Activated naive CD4-positive, alpha-beta T cell treated with anti-CD3 and anti-CD28 coated beads, Interleukin-2, amount 10 ng/mL, durations not matched to agents 7 days and 5 days (primary cell): ENCODE data around the gene BNC2.

Experiments
- CTCF ChIA-PET: fragments of 350-600 bp; sonication (Branson Sonifier 250); formaldehyde crosslinking; loops from one replicate; lab custom pipeline; 2021; ENCODE audit warnings: antibody characterized with exemption; lab: Charles Lee
- DNase-seq: peaks from one replicate; pipeline ENCODE4 v3.0.0-alpha.2; 2020
- H3K27ac Mint-ChIP-seq: one replicate; pipeline ENCODE4 v1.8.0; 2021; ENCODE audit warnings: mild to moderate bottlenecking, moderate library complexity, mixed read lengths
- H3K27me3 Mint-ChIP-seq: one replicate; pipeline ENCODE4 v1.8.0; 2021; ENCODE audit warnings: mild to moderate bottlenecking, mixed read lengths
- H3K36me3 Mint-ChIP-seq: one replicate; pipeline ENCODE4 v1.8.0; 2021; ENCODE audit warnings: mixed read lengths
- H3K4me1 Mint-ChIP-seq: one replicate; pipeline ENCODE4 v1.8.0; 2021; ENCODE audit warnings: mixed read lengths
- H3K4me3 Mint-ChIP-seq: one replicate; pipeline ENCODE4 v1.8.0; 2021; ENCODE audit warnings: mild to moderate bottlenecking, moderate library complexity, mixed read lengths
- H3K9me3 Mint-ChIP-seq: one replicate; pipeline ENCODE4 v1.8.0; 2021; ENCODE audit warnings: mixed read lengths

Gene BNC2

GRCh38 chr9:16813838-16814237, 56.6 kb downstream of the BNC2 start:
- Mint-ChIP-seq H3K36me3 (no peaks in the 10 kb centered on the region), H3K4me3 (no peak overlapping the region), H3K4me1 (no peaks in the 10 kb centered on the region), H3K27ac (no peak overlapping the region), H3K27me3 (no peaks in the 10 kb centered on the region), H3K9me3 (peaks cover 3% of the 10 kb centered on the region)
- CTCF ChIA-PET: no interaction called here
- DNase-seq: no peak

GRCh38 chr9:16811987-16812685, 58.3 kb downstream of the BNC2 start:
- no peaks in the 10 kb centered on the region for H3K4me1 Mint-ChIP-seq
- H3K27me3 Mint-ChIP-seq: no peaks in the 10 kb centered on the region
- no peaks in the 10 kb centered on the region for H3K36me3 Mint-ChIP-seq
- H3K4me3 Mint-ChIP-seq: no peak overlapping the region
- CTCF ChIA-PET: interaction anchor here (0.9 kb wide), 1 partner anchor 14 kb away, joined by 3 read pairs; no protein-coding TSS in a partner anchor
- DNase-seq: no peak
- no peak overlapping the region for H3K27ac Mint-ChIP-seq
- H3K9me3 Mint-ChIP-seq: peaks cover 2% of the 10 kb centered on the region

- CTCF ChIA-PET: no interaction called here
- Mint-ChIP-seq H3K27ac (no peak overlapping the region), H3K9me3 (peaks cover 2% of the 10 kb centered on the region), H3K4me1 (no peaks in the 10 kb centered on the region), H3K27me3 (no peaks in the 10 kb centered on the region), H3K36me3 (no peaks in the 10 kb centered on the region), H3K4me3 (no peak overlapping the region)
- no peak for DNase-seq
Observed at GRCh38 chr9:16809912-16810610, 60.4 kb downstream of the BNC2 start.

GRCh38 chr9:16806674-16807073, 63.8 kb downstream of the BNC2 start:
- Mint-ChIP-seq H3K4me3 (no peak overlapping the region), H3K36me3 (no peaks in the 10 kb centered on the region)

GRCh38 chr9:16803648-16804047, 66.8 kb downstream of the BNC2 start:
- CTCF ChIA-PET: no interaction called here
- Mint-ChIP-seq H3K36me3 (no peaks in the 10 kb centered on the region), H3K4me3 (no peak overlapping the region)

More at GRCh38 chr9:16806674-16807073, 63.8 kb downstream of the BNC2 start:
- no peaks in the 10 kb centered on the region for H3K4me1 Mint-ChIP-seq
- no peak for DNase-seq
- no peaks in the 10 kb centered on the region for H3K27me3 Mint-ChIP-seq
- CTCF ChIA-PET: no interaction called here
- no peak overlapping the region for H3K27ac Mint-ChIP-seq
- peaks cover 2% of the 10 kb centered on the region for H3K9me3 Mint-ChIP-seq

GRCh38 chr9:16801871-16802466, 68.5 kb downstream of the BNC2 start:
- Mint-ChIP-seq H3K27ac (no peak overlapping the region), H3K4me3 (no peak overlapping the region), H3K36me3 (no peaks in the 10 kb centered on the region), H3K27me3 (no peaks in the 10 kb centered on the region), H3K4me1 (no peaks in the 10 kb centered on the region), H3K9me3 (no peaks in the 10 kb centered on the region)
- CTCF ChIA-PET: no interaction called here
- DNase-seq: no peak

More at GRCh38 chr9:16803648-16804047, 66.8 kb downstream of the BNC2 start:
- Mint-ChIP-seq H3K4me1 (no peaks in the 10 kb centered on the region), H3K27me3 (no peaks in the 10 kb centered on the region), H3K27ac (no peak overlapping the region), H3K9me3 (no peaks in the 10 kb centered on the region)
- DNase-seq: no peak

- DNase-seq: no peak
- H3K27me3 Mint-ChIP-seq: no peaks in the 10 kb centered on the region
Observed at GRCh38 chr9:16796304-16796825, 74.1 kb downstream of the BNC2 start.

GRCh38 chr9:16794871-16795639, 75.4 kb downstream of the BNC2 start:
- H3K9me3 Mint-ChIP-seq: peaks cover 10% of the 10 kb centered on the region
- H3K27me3 Mint-ChIP-seq: no peaks in the 10 kb centered on the region
- CTCF ChIA-PET: no interaction called here
- no peak overlapping the region for H3K27ac Mint-ChIP-seq
- no peaks in the 10 kb centered on the region for H3K36me3 Mint-ChIP-seq
- no peak overlapping the region for H3K4me3 Mint-ChIP-seq
- no peaks in the 10 kb centered on the region for H3K4me1 Mint-ChIP-seq
- DNase-seq: no peak

More at GRCh38 chr9:16796304-16796825, 74.1 kb downstream of the BNC2 start:
- H3K4me3 Mint-ChIP-seq: no peak overlapping the region
- no peak overlapping the region for H3K27ac Mint-ChIP-seq
- no peaks in the 10 kb centered on the region for H3K36me3 Mint-ChIP-seq
- H3K4me1 Mint-ChIP-seq: no peaks in the 10 kb centered on the region
- CTCF ChIA-PET: no interaction called here
- peaks cover 7% of the 10 kb centered on the region for H3K9me3 Mint-ChIP-seq

GRCh38 chr9:16794103-16794502, 76.4 kb downstream of the BNC2 start:
- CTCF ChIA-PET: no interaction called here
- H3K9me3 Mint-ChIP-seq: peaks cover 10% of the 10 kb centered on the region
- no peak for DNase-seq
- no peaks in the 10 kb centered on the region for H3K27me3 Mint-ChIP-seq
- H3K4me3 Mint-ChIP-seq: no peak overlapping the region
- H3K4me1 Mint-ChIP-seq: no peaks in the 10 kb centered on the region
- no peak overlapping the region for H3K27ac Mint-ChIP-seq
- no peaks in the 10 kb centered on the region for H3K36me3 Mint-ChIP-seq

- DNase-seq: no peak
- Mint-ChIP-seq H3K4me1 (no peaks in the 10 kb centered on the region), H3K4me3 (no peak overlapping the region), H3K27ac (no peak overlapping the region), H3K36me3 (no peaks in the 10 kb centered on the region), H3K27me3 (no peaks in the 10 kb centered on the region), H3K9me3 (peaks cover 20% of the 10 kb centered on the region)
- CTCF ChIA-PET: no interaction called here
Observed at GRCh38 chr9:16787724-16788123, 82.7 kb downstream of the BNC2 start.

GRCh38 chr9:16784002-16784401, 86.5 kb downstream of the BNC2 start:
- Mint-ChIP-seq H3K4me1 (no peaks in the 10 kb centered on the region), H3K36me3 (no peaks in the 10 kb centered on the region), H3K27me3 (no peaks in the 10 kb centered on the region), H3K4me3 (no peak overlapping the region), H3K27ac (no peak overlapping the region), H3K9me3 (peaks cover 18% of the 10 kb centered on the region)
- DNase-seq: no peak
- CTCF ChIA-PET: no interaction called here

GRCh38 chr9:16782490-16782889, 88.0 kb downstream of the BNC2 start:
- H3K27ac Mint-ChIP-seq: no peak overlapping the region
- no peak for DNase-seq
- no peak overlapping the region for H3K4me3 Mint-ChIP-seq
- no peaks in the 10 kb centered on the region for H3K4me1 Mint-ChIP-seq
- H3K9me3 Mint-ChIP-seq: peaks cover 12% of the 10 kb centered on the region
- H3K36me3 Mint-ChIP-seq: no peaks in the 10 kb centered on the region
- CTCF ChIA-PET: no interaction called here
- H3K27me3 Mint-ChIP-seq: no peaks in the 10 kb centered on the region

- CTCF ChIA-PET: no interaction called here
- Mint-ChIP-seq H3K9me3 (peaks cover 3% of the 10 kb centered on the region), H3K27ac (no peak overlapping the region), H3K4me1 (no peaks in the 10 kb centered on the region), H3K27me3 (no peaks in the 10 kb centered on the region), H3K36me3 (no peaks in the 10 kb centered on the region), H3K4me3 (no peak overlapping the region)
- DNase-seq: no peak
Observed at GRCh38 chr9:16775330-16775729, 95.1 kb downstream of the BNC2 start.

GRCh38 chr9:16773617-16774016, 96.9 kb downstream of the BNC2 start:
- no peaks in the 10 kb centered on the region for H3K27me3 Mint-ChIP-seq
- CTCF ChIA-PET: no interaction called here
- no peak for DNase-seq
- no peaks in the 10 kb centered on the region for H3K36me3 Mint-ChIP-seq
- H3K4me1 Mint-ChIP-seq: no peaks in the 10 kb centered on the region
- no peak overlapping the region for H3K27ac Mint-ChIP-seq
- no peak overlapping the region for H3K4me3 Mint-ChIP-seq
- H3K9me3 Mint-ChIP-seq: peaks cover 3% of the 10 kb centered on the region
